Caco-2 (cell line): ENCODE results near the gene INPP4A. TPM values are rescaled to one million over a fixed set of nuclear protein-coding genes. Genes with fewer than 3 reads are reported as not detected.
A peak's percentile ranks its signal among the peaks of the same experiment; 100 is the strongest.
"Not testable (repeated sequence)": the region's sequence is repeated elsewhere in the genome, so short reads cannot be mapped to it uniquely, and the experiment has no call there.

Experiments used
- BruUV-seq: library from RNA; stranded (reverse); fragments of 400-500 nt; replicated peaks from 2 replicates; lab custom pipeline; 2021; lab: Mats Ljungman, UMichigan
- CTCF ChIA-PET: fragments of 300-600 bp; sonication (Branson Sonifier 250); formaldehyde crosslinking; loops from one replicate; lab custom pipeline; 2022; ENCODE audit warnings: antibody characterized with exemption; lab: Charles Lee
- POLR2A ChIA-PET: fragments of 300-600 bp; sonication (Branson Sonifier 250); formaldehyde crosslinking; loops from one replicate; lab custom pipeline; 2022; ENCODE audit warnings: antibody characterized with exemption; lab: Charles Lee
- DNase-seq, 2 experiments: peaks; one replicate each; pipeline versions ENCODE4 v3.0.0 to v3.0.0-alpha.2; 2020 to 2022
- H3K27me3 ChIP-seq: replicated peaks from 2 replicates; pipeline ENCODE4 v1.6.0; 2011; ENCODE audit warnings: low read length; ENCODE audit not compliant: control insufficient read depth, insufficient read depth
- H3K36me3 ChIP-seq: 2 replicates; pipeline ENCODE4 v1.5.1; 2011; ENCODE audit warnings: low read length; ENCODE audit not compliant: control insufficient read depth, insufficient read depth
- H3K4me1 ChIP-seq: fragments of 250-450 bp; sonication (Bioruptor Pico); 2 replicates; pipeline ENCODE4 v1.5.1; 2020; ENCODE audit warnings: mild to moderate bottlenecking
- H3K4me3 ChIP-seq: 2 replicates; pipeline ENCODE4 v1.5.1; 2011; ENCODE audit warnings: low read depth, mild to moderate bottlenecking, control low read depth, low read length
- H3K9me3 ChIP-seq: fragments of 250-450 bp; sonication (Bioruptor Pico); 2 replicates; pipeline ENCODE4 v1.5.1; 2020; ENCODE audit warnings: mild to moderate bottlenecking, moderate library complexity
- H3K27ac Mint-ChIP-seq: one replicate; pipeline ENCODE4 v1.8.0; 2022; ENCODE audit warnings: mixed read lengths; ENCODE audit not compliant: unreplicated experiment
- H3K27me3 Mint-ChIP-seq: one replicate; pipeline ENCODE4 v1.8.0; 2022; ENCODE audit warnings: mixed read lengths; ENCODE audit not compliant: insufficient read depth, unreplicated experiment
- H3K36me3 Mint-ChIP-seq: one replicate; pipeline ENCODE4 v1.8.0; 2022; ENCODE audit warnings: mild to moderate bottlenecking, mixed read lengths; ENCODE audit not compliant: insufficient read depth, unreplicated experiment
- H3K4me1 Mint-ChIP-seq: one replicate; pipeline ENCODE4 v1.8.0; 2022; ENCODE audit warnings: low read depth, mixed read lengths; ENCODE audit not compliant: unreplicated experiment
- H3K4me3 Mint-ChIP-seq: one replicate; pipeline ENCODE4 v1.8.0; 2022; ENCODE audit warnings: mild to moderate bottlenecking, moderate library complexity, mixed read lengths; ENCODE audit not compliant: unreplicated experiment
- H3K9me3 Mint-ChIP-seq: one replicate; pipeline ENCODE4 v1.8.0; 2022; ENCODE audit warnings: mixed read lengths; ENCODE audit not compliant: unreplicated experiment
- CTCF ChIP-seq, 2 experiments: fragments of 200-600 bp in 1 of 2; IDR thresholded peaks; 1 replicate in 1 of 2; 2 replicates in 1 of 2; pipeline versions ENCODE4 v1.5.1 to v1.8.0; 2011 to 2022; ENCODE audit warnings: antibody characterized with exemption in 1 of 2, control low read depth in 1 of 2, inconsistent platforms in 1 of 2, low read depth in 1 of 2, low read length in 1 of 2, mild to moderate bottlenecking in 1 of 2, moderate library complexity in 1 of 2; ENCODE audit not compliant: insufficient read depth in 1 of 2, severe bottlenecking in 1 of 2, unreplicated experiment in 1 of 2
- intact Hi-C: fragments of 100-400 bp; cut with micrococcal nuclease; formaldehyde crosslinking; loops from one replicate; pipeline ENCODE4 v1.10.0; 2022; ENCODE audit not compliant: unreplicated experiment
- total RNA-seq: library from RNA; stranded (reverse); gene quantifications from 2 replicates; pipeline ENCODE4 v1.2.3, GENCODE V29; 2022

Gene INPP4A
- total RNA-seq, 1 experiment from 2014 or later = 26.3 TPM

DNA sequence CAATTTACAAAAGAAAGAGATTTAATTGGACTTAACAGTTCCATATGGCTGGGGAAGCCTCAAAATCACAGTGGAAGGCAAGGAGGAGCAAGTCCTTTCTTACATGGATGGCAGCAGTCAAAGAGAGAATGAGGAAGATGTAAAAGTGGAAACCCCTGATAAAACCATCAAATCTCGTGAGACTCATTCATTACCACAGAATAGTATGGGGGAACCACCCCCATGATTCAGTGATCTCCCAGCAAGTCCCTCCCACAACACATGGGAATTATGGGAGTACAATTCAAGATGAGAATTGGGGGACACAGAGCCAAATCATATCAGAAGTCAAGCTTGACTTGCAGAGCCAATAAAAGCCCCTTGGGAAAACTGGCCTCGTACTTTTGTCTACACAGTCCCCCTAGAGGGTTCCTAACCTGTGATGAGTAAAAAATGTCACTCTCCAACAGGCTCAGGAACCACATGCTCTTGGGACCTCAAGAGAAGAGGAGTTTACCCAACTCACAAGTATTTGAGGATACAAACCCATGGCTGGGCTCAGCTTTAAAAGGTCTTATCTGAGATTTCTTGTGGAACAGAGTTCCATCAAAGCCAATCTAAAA lies 11.2 kb upstream of the INPP4A start:
- Histone ChIP-seq H3K4me1 (no peaks in the 10 kb centered on the region; the same call in 1 of the 2 replicates), H3K36me3 (no peaks in the 10 kb centered on the region), H3K4me3 (no peak overlapping the region), H3K9me3 (peaks cover 23% of the 10 kb centered on the region), H3K27me3 (no peaks in the 10 kb centered on the region)
- BruUV-seq = no TSS peak
- peaks cover 27% of the 10 kb centered on the region for H3K9me3 Mint-ChIP-seq
- H3K4me3 Mint-ChIP-seq = no peak overlapping the region
- H3K27ac Mint-ChIP-seq = peak overlapping the region; percentile 15
- ChIA-PET CTCF (no interaction called here), POLR2A (no interaction called here)
- H3K36me3 Mint-ChIP-seq = peaks cover 11% of the 10 kb centered on the region
- TF ChIP-seq CTCF (IDR thresholded peaks at IDR 0.05; ENCODE audit: insufficient read depth in 1 of 2, low read depth in 1 of 2, low read length in 1 of 2, severe bottlenecking in 1 of 2, unreplicated experiment in 1 of 2) = no peak
- intact Hi-C loops = no loop called here
- no peak for DNase-seq
- peaks cover 4% of the 10 kb centered on the region for H3K27me3 Mint-ChIP-seq
- peaks cover 8% of the 10 kb centered on the region for H3K4me1 Mint-ChIP-seq

DNA sequence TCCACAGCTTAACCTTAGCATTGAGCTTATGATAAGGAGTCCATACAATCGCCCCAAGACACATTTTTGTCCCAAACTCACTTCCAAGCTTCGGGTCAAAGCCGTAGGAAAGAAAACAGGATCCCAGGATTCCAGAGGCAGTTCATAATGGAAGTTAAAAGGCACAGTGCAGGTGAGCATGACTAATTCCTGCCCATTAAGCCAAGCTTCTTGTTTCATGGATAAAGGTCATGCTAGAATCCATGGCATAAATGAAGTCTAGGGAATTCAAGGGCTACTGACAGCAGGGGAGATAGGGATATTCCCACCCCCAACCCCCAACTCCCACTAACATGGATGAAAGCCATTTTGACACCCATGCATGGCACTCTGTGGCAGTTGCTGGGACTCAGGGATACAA lies 10.2 kb upstream of the INPP4A start:
- ChIA-PET CTCF (no interaction called here), POLR2A (no interaction called here)
- H3K4me1 Mint-ChIP-seq = peaks cover 8% of the 10 kb centered on the region
- no TSS peak for BruUV-seq
- no peak for TF ChIP-seq CTCF (IDR thresholded peaks at IDR 0.05; ENCODE audit: insufficient read depth in 1 of 2, low read depth in 1 of 2, low read length in 1 of 2, severe bottlenecking in 1 of 2, unreplicated experiment in 1 of 2)
- no peak for DNase-seq
- H3K36me3 Mint-ChIP-seq = peaks cover 11% of the 10 kb centered on the region
- peaks cover 35% of the 10 kb centered on the region for H3K9me3 Mint-ChIP-seq
- H3K36me3 ChIP-seq = no peaks in the 10 kb centered on the region
- H3K9me3 ChIP-seq = peaks cover 23% of the 10 kb centered on the region
- no peak overlapping the region for H3K4me3 Mint-ChIP-seq
- H3K27me3 ChIP-seq = no peaks in the 10 kb centered on the region
- no peaks in the 10 kb centered on the region for H3K27me3 Mint-ChIP-seq
- no peak overlapping the region for H3K27ac Mint-ChIP-seq
- no peaks in the 10 kb centered on the region; the same call in 1 of the 2 replicates for H3K4me1 ChIP-seq
- H3K4me3 ChIP-seq = no peak overlapping the region
- intact Hi-C loops = no loop called here

- CTCF ChIA-PET, H3K27me3 ChIP-seq, H3K4me1 Mint-ChIP-seq, intact Hi-C loops, H3K27ac Mint-ChIP-seq, POLR2A ChIA-PET, H3K4me1 ChIP-seq, H3K4me3 Mint-ChIP-seq, BruUV-seq, H3K27me3 Mint-ChIP-seq, H3K4me3 ChIP-seq, H3K36me3 ChIP-seq: not testable (repeated sequence)
- H3K9me3 ChIP-seq = peaks cover 23% of the 10 kb centered on the region
- peaks cover 11% of the 10 kb centered on the region for H3K36me3 Mint-ChIP-seq
- DNase-seq = peak; percentile 68 to 80
- peaks cover 43% of the 10 kb centered on the region for H3K9me3 Mint-ChIP-seq
Measured at GRCh38 chr2:98435670-98436069, 9.0 kb upstream of the INPP4A start.
